Measurements from ENCODE around the gene SCTR. TPM values are rescaled to one million over a fixed set of nuclear protein-coding genes. Genes with fewer than 3 reads are reported as not detected.

SCTR gene
- polyA plus RNA-seq, 1 experiment = not detected

DNA sequence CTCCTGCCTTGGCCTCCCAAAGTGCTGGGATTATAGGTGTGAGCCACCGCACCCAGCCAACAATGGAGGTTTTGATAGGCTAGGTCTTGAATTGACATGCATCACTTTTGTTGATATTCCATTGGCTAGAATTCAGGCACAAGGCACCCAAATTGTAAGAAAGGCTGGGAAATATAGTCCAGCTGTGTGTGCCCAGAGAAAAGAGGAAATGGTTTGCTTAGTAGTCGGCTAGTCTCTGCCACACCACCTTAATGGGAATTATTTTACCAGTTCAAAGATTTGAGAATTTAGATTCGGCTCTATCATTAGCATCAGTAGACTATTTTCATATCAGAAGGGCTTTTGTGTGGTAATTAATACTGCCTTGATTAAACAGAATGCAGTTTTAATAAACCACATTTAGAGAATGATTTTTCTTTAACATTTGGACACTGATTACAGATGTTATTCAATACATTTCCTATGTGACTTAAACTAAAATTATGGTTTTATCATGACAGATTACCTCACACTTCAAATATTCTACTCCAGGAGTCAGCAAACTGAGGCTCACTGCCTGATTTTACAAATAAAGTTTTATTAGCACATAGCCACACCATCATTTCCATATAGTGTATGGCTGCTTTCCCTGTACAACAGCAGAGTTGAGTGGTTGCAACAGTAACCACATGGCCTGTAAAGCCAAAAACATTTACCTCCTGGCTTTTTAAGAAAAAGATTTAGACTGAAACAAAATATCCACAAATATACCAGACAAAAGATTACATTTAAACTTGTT, 130.1 kb downstream of the SCTR start:
- ChIA-PET POLR2A (no interaction called here), CTCF (no interaction called here)
- peaks cover 1% of the 10 kb centered on the region; the same call in 1 of the 2 replicates for H3K27me3 ChIP-seq (ENCODE audit: control insufficient read depth, insufficient read depth, low read length)
- H3K36me3 ChIP-seq (ENCODE audit: control insufficient read depth, insufficient read depth, low read length) = no peaks in the 10 kb centered on the region
- no peak overlapping the region for H3K4me3 ChIP-seq (ENCODE audit: low read depth, low read length)
- TF ChIP-seq, protein P1, sequence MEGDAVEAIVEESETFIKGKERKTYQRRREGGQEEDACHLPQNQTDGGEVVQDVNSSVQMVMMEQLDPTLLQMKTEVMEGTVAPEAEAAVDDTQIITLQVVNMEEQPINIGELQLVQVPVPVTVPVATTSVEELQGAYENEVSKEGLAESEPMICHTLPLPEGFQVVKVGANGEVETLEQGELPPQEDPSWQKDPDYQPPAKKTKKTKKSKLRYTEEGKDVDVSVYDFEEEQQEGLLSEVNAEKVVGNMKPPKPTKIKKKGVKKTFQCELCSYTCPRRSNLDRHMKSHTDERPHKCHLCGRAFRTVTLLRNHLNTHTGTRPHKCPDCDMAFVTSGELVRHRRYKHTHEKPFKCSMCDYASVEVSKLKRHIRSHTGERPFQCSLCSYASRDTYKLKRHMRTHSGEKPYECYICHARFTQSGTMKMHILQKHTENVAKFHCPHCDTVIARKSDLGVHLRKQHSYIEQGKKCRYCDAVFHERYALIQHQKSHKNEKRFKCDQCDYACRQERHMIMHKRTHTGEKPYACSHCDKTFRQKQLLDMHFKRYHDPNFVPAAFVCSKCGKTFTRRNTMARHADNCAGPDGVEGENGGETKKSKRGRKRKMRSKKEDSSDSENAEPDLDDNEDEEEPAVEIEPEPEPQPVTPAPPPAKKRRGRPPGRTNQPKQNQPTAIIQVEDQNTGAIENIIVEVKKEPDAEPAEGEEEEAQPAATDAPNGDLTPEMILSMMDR (IDR thresholded peaks at IDR 0.05; ENCODE audit: insufficient read depth, low read depth, low read length) = no peak
- DNase-seq (ENCODE audit: low read depth) = no peak

Other genes starting within 250 kb of the SCTR start
- 7.0 and 25.0 TPM in 2 replicates for gene C2orf76, start 157.6 kb downstream of the SCTR start, polyA plus RNA-seq (2011; rRNA removed)
- 104 and 167 TPM in 2 replicates for gene DBI, start 157.5 kb downstream of the SCTR start, polyA plus RNA-seq (2011; rRNA removed)
- 0.51 and 0.63 TPM in 2 replicates for gene TMEM37, start 92.6 kb downstream of the SCTR start, polyA plus RNA-seq (2011; rRNA removed)
- gene CFAP221, start 20.0 kb upstream of the SCTR start, polyA plus RNA-seq (2011; rRNA removed) = 0.12 TPM in 1 of 2 replicates, not detected in the other
- gene TMEM177, start 154.7 kb upstream of the SCTR start, polyA plus RNA-seq (2011; rRNA removed) = 6.2 and 8.3 TPM in 2 replicates
- gene PTPN4, start 235.4 kb upstream of the SCTR start, polyA plus RNA-seq (2011; rRNA removed) = 11.8 and 21.2 TPM in 2 replicates

All from BJ (cell line).